IgD-negative memory B cell (primary cell): ENCODE measurements around the gene DBP. TPM values are rescaled to one million over a fixed set of nuclear protein-coding genes. Genes with fewer than 3 reads are reported as not detected.

Experiments used
- H3K27ac Mint-ChIP-seq, 3 donors: one replicate each; pipeline ENCODE4 v1.8.0; 2020 to 2022; ENCODE audit warnings: mild to moderate bottlenecking in 3 of 3, mixed read lengths in 3 of 3, moderate library complexity in 1 of 3
- H3K27me3 Mint-ChIP-seq: one replicate; pipeline ENCODE4 v1.8.0; 2021; ENCODE audit warnings: mixed read lengths
- H3K36me3 Mint-ChIP-seq: one replicate; pipeline ENCODE4 v1.8.0; 2020; ENCODE audit warnings: mild to moderate bottlenecking, mixed read lengths
- H3K4me1 Mint-ChIP-seq, 3 donors: one replicate each; pipeline ENCODE4 v1.8.0; 2020 to 2022; ENCODE audit warnings: mixed read lengths in 3 of 3, mild to moderate bottlenecking in 1 of 3
- H3K4me3 Mint-ChIP-seq, 4 donors: one replicate each; pipeline ENCODE4 v1.8.0; 2020 to 2022; ENCODE audit warnings: mild to moderate bottlenecking in 4 of 4, mixed read lengths in 4 of 4, moderate library complexity in 3 of 4
- H3K9me3 Mint-ChIP-seq, 3 donors: one replicate each; pipeline ENCODE4 v1.8.0; 2020 to 2021; ENCODE audit warnings: mixed read lengths in 3 of 3, mild to moderate bottlenecking in 1 of 3
- polyA plus RNA-seq: library from polyadenylated mRNA; unstranded; fragments of 300-500 nt; fragmentation: Illumina TruSeq; gene quantifications from one replicate; pipeline ENCODE4 v1.2.3, GENCODE V29; 2021

Gene DBP
- polyA plus RNA-seq, 1 donor from 2014 or later = 86.1 TPM

GRCh38 chr19:48582168-48582567 is 55.0 kb downstream of the DBP start:
- no peaks in the 10 kb centered on the region for H3K36me3 Mint-ChIP-seq

More at GRCh38 chr19:48582168-48582567, 55.0 kb downstream of the DBP start:
- H3K9me3 Mint-ChIP-seq = peaks cover 0 to 1% (median 0%) of the 10 kb centered on the region in 3 donors
- peaks cover 3 to 6% (median 3%) of the 10 kb centered on the region in 3 donors for H3K4me1 Mint-ChIP-seq
- H3K27me3 Mint-ChIP-seq = no peaks in the 10 kb centered on the region
- H3K27ac Mint-ChIP-seq = peak overlapping the region in 1 of 3 donors; percentile 59
- H3K4me3 Mint-ChIP-seq = no peak overlapping the region

Other genes with a start within 250 kb of the DBP start
- 29.2 TPM for gene KDELR1, start 245.8 kb downstream of the DBP start, polyA plus RNA-seq
- not detected for gene GRIN2D, start 243.7 kb downstream of the DBP start, polyA plus RNA-seq
- 40.3 TPM for gene GRWD1, start 191.4 kb downstream of the DBP start, polyA plus RNA-seq
- 0.48 TPM for gene KCNJ14, start 181.8 kb downstream of the DBP start, polyA plus RNA-seq
- 31.8 TPM for gene CYTH2, start 168.0 kb downstream of the DBP start, polyA plus RNA-seq
- not detected for gene LMTK3, start 125.5 kb downstream of the DBP start, polyA plus RNA-seq
- not detected for gene SULT2B1, start 85.2 kb downstream of the DBP start, polyA plus RNA-seq
- not detected for gene SPACA4, start 30.6 kb downstream of the DBP start, polyA plus RNA-seq
- not detected for gene FAM83E, start 22.3 kb downstream of the DBP start, polyA plus RNA-seq
- 2,549 TPM for gene RPL18, start 18.2 kb downstream of the DBP start, polyA plus RNA-seq
- 11.0 TPM for gene SPHK2, start 17.9 kb downstream of the DBP start, polyA plus RNA-seq
- 11.6 TPM for gene CA11, start 8.8 kb upstream of the DBP start, polyA plus RNA-seq
- gene NTN5, start 35.6 kb upstream of the DBP start, polyA plus RNA-seq = 0.66 TPM
- not detected for gene FUT2, start 58.6 kb upstream of the DBP start, polyA plus RNA-seq
- gene MAMSTR, start 82.3 kb upstream of the DBP start, polyA plus RNA-seq = 0.45 TPM
- gene RASIP1, start 103.2 kb upstream of the DBP start, polyA plus RNA-seq = 0.26 TPM
- not detected for gene IZUMO1, start 109.5 kb upstream of the DBP start, polyA plus RNA-seq
- not detected for gene FUT1, start 115.3 kb upstream of the DBP start, polyA plus RNA-seq
- not detected for gene FGF21, start 118.1 kb upstream of the DBP start, polyA plus RNA-seq
- 31.8 TPM for gene BCAT2, start 173.7 kb upstream of the DBP start, polyA plus RNA-seq
- gene HSD17B14, start 199.1 kb upstream of the DBP start, polyA plus RNA-seq = 1.2 TPM
- 3.2 TPM for gene PLEKHA4, start 231.2 kb upstream of the DBP start, polyA plus RNA-seq
- gene PPP1R15A, start 235.0 kb upstream of the DBP start, polyA plus RNA-seq = 558 TPM